Mesenteric fat pad (tissue), 1 donor: Measurements from ENCODE around the gene C4orf50. TPM values are rescaled to one million over a fixed set of nuclear protein-coding genes. Genes with fewer than 3 reads are reported as not detected.

Source experiments
- DNase-seq: peaks from one replicate; pipeline ENCODE4 v3.0.0-alpha.2; 2020; ENCODE audit warnings: low spot score
- total RNA-seq: library from RNA; stranded (reverse); fragmentation: NEBNext Ultra II Directional; extraction: Animal tissue kit (Norgen Biotek cat#: 25700); gene quantifications from one replicate; pipeline ENCODE4 v1.2.1, GENCODE V29; 2021
- donor health status: DM: yes; HTN: yes; CAD: no.

Gene C4orf50
- total RNA-seq, 1 donor from 2014 or later: not detected

DNA sequence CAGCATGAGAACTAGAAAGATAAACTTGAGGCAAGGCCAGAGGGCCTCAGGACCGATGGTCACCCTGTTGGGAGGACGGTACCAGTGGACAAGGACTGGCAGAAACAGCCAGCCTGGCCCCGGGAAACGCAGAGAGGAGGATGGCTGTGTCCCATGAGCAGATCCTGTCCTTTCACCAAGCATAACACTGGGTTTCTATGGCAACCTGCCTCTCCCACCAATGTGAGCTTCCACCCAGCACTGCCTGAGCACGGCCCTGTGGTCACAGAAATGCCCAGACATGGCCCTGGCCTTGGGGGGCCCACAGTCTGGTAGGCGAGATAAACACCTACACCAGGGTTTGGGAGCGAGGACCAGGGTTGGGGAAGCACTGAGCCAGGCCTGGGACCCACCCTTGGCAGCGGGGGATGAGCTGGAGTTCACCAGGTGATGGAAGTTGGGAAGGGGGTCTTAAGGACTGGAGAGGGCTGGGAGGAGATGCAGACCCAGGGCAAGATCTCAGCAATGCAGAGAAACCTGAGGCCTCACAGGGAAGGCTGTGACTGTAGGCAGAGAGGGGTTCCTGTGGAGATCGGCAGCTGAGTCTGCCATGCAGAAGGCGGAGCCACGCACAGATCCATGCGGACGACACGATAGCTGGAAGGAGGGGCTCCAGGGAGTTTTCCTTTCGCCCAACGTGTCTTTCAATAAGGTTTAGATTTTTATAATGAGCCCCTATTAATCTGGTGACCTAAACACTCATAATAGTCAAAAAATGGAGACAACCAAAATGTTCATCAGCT lies 92.6 kb downstream of the C4orf50 start:
- peak; percentile 64 for DNase-seq

DNA sequence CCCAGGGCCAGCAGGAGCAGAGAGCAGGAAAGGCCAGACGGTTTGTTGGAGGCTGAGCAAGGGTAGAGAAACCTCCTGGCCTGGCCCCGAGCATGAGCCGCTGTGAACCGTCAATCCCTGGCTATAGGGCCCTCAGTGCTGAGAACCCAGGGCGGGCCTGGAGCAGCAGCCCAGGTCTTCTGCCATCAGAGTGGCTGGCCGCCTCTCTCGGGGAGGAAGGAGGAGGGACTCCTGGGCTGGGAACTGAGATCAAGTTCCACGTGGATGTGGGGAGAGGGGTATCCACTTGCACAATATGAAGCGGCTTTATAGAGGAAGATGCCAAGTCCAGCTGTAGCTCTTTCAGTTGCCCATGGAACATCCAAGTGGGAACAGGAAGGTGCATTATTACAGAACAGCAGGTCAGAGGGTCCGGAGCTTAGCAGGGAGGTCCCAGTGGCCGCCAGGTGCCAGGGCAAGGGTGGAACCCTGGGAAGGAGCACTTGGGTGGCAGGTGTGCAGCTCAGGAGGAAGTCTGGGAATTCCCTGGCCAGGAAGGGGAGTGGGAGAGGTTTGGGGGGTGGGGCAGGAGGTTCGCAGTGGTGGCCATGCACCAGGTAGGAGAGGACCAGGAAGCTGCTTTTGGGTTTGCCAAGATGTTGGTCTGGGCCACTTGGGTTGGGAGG lies 93.6 kb downstream of the C4orf50 start:
- DNase-seq: peak; percentile 64

DNA sequence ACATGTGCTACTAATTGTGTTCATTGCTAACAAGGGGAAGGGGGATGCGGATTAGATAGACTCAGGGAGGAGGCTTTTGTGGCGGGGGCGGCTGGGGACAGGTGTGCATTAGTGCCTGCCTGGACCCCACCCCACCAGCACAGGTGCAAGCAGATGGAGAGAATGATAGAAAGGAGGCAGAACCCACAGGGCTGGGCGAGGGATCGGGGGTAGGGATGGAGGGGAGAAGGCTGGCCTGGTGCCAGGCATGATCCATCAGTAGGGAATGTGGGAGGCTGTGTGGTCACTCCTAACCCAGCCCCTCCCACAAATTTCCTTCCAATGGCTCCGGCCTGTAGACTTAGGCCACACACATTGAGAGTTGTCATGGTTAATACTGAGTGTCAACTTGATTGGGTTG lies 94.9 kb downstream of the C4orf50 start:
- peak; percentile 71 for DNase-seq

DNA sequence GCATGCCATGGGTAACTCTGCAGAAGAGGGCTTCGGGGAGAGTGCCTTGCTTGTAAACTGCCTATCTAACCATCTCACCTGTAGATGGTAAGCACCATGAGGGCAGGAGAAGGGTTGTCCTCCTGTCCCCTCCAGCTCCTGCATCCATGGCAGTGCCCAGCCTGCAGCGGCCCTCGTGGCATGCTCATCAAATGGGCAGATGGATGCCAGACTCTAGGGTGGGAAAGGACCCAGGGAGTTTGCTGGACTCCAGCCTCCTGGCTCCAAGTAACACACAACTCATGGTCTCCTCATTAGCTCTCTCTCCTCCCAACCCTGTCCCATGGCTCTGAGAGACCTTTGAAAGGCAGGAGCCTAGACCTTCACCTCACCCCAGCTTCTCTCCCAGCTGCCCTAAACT lies 95.7 kb downstream of the C4orf50 start:
- DNase-seq: peak; percentile 57

DNA sequence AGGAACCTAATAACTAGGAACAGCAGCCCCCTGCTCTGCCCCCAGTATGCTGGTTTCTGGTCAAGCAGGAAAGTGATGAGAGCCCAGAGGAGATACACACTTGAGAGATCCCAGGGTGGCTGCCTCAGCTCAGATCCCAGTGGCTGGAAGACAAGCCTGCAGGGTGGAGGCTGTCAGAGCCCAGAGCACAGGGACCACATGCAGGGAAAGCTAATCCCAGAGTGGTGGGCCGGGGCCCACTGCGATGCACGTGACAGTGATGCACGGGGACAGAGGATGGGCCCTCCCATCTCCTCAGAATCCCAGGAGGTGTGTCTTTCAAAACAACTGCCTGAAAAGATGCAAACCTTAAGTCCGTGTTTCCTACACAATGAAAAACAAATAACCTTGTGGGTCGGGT lies 96.2 kb downstream of the C4orf50 start:
- DNase-seq: peak; percentile 64

DNA sequence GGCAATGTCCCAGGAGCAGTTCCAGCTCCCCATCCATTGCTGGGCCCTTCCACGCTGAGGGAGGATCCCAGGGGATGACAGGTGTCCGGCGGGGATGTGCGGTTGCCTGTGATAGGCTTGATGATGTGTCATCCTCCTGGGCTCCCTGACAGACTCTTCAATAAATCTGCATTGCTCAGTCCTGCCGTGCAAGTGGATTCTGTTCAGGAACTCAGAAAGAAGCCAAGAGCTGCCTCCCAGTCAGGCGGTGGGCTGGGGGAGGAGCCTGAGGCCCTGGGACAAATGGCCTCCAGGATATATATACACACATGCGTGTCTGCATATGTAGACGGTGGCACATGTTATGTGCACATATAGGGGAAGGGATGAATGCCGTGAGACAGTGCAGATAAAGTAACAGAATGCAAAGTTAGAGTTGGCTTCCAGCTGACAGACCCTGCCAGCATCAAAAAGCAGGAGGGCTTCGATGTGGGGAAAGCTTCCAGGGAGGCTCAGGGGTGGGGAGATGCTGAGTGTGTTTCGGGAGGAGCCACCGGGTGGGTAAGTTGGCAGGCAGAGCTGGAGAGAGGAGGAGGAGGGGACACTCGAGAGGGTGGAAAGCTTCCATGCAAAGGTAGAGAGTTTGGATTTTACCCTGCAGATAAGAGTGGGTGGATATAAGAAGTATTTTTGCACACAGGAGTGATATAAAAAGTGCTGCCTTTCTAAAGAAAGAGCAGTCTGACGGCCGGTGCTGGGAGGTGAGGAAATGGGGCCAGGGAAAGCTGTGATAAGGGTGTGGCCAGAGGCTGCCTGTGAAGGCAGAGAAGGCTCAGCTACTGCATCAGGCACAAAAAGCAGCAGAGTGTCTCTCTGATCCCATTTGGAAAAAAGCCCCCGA lies 96.9 kb downstream of the C4orf50 start:
- DNase-seq: peak; percentile 45

DNA sequence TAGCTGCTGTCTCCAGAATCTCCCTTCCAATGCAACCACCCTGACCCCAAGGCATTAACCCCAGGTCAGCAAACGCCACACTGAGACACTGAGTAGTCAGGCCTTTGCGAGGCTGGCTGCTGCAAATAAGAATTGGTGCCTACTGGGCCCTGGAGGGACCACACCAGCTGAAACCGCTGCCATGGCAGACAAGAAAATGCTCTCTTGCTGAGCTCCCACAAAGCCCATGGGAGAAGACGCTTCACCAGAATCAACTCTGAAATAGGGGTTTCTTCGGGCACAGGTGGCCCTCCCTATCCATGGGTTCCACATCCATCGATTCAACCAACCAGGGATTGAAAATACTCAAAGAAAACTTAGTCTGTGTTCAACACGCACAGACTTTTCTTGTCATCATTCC lies 98.7 kb downstream of the C4orf50 start:
- DNase-seq: peak; percentile 39

DNA sequence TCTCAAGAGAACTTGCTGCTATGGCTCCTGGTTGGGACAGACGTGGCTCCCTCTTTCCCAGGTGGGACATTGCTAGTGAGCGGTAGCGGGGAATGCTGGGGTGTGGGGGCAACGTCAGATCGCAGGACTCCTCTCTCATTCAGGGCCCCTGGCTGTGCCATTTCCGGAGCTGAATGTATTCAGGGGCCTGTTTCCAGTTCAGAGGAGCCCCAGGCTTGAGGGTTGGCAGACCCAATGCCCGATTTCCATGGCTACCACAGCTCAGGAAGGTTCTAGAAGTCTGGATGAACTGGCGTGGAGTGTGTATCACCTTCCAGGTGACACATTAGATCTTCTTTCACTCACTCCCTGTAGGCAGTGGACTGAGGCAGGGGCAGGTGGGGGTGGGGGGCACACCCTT lies 99.2 kb downstream of the C4orf50 start:
- peak; percentile 53 for DNase-seq

DNA sequence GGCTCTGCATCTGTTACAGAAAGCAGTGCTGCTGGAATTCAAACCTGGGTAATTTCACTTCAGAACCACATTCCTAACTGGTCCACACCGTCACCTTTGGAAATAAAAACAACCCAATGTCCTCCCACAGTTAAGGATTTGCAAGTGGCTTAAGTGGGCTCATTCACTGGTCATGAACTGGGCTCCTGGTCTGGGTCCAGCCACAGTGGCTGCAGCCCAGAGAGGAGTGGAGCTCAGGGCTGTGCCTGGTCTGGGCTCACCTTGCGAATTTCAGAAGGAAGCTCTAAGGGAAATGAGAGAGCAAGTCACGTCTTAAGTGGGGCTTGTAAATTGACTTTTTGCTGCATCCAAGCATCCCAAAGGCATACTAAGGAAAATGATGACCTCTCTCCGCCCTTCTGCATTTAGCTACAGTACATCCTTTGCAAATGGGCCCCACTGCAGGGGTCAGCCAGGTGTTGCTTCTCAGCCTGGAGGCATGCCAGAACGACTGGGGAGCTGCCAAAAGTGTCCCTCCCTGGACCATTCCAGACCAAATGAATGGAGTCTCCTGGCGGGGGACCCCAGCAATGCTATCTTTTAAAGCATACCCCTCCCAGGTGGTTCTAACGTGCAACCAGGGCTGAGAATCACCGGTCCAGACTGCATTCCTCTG lies 99.8 kb downstream of the C4orf50 start:
- DNase-seq: peak; percentile 83

DNA sequence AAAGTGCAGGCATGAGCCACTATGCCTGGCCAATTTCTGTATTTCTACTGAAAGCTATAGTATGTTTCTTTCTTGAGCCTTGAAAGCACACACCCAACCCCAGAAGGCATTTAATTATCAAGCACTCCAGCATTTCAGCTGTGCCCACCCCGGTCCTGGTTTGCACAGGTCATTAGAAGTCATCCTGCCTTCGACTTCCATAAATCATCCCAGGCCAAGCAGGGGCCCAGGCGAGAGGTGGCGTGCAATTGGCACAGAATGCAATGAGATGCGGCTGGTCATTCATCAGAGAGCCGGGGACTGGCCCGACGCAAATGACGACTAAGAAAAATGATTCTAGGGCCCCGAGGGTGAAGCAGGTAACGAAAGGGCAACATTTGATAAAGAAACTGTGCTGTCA lies 100.6 kb downstream of the C4orf50 start:
- peak; percentile 49 for DNase-seq

DNA sequence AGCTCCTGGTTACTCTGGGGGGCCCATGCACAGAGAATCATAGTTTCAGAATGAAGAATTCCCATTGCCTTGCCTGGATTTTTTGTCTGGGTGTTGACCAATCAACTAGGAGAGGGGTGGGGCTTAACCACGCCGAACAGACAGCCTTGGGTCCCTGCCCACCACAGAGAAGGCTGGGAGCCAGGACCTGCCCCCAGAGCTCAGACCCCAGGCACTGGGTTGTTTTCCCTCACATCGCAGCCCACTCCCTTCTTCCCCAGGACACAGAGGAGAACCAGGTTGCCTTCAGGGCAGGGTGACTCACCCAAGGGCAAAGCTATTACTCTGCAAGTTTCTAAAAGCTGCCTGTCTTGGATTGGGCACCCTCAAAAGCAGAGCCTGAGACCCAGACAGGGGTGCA lies 102.0 kb downstream of the C4orf50 start:
- DNase-seq: peak; percentile 55

DNA sequence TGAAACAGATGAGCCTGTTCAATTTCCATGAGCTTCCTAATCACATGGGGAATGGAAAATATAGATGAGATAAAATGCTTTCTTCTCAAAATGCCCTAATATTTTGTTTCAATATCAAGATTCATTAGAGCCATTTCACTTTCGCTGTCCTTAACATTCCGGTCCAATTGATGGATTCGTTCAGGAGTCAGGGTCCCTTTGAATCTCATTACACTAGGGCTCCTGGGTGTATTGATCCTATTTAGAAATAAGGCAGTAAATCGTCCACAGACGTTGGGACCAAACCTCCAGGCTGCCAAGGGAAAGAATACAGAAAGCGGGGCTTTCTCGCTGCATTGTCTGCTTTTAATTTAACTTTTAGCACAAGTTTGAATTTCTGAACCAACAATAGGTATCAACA lies 104.8 kb downstream of the C4orf50 start:
- DNase-seq: peak; percentile 2

DNA sequence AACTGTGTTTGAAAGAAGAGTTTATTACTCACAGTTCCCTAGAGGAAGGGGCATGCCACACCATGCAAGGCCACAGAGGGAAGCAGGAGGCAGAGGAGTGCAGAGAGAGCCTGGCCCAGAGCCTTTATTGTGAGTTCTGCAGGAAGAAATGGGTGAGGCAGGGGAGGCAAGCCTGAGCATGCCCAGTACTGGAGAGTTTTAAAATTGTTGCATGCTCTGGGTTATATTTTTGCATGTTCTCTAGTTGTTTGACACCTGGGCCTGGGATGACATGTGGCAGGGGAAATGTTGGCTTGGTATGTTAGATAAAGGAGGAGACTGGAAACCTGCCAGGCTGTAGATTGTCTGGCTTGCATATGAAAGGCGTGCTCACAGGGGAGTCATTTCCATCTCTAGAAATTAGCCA lies 105.6 kb downstream of the C4orf50 start:
- peak; percentile 4 for DNase-seq

DNA sequence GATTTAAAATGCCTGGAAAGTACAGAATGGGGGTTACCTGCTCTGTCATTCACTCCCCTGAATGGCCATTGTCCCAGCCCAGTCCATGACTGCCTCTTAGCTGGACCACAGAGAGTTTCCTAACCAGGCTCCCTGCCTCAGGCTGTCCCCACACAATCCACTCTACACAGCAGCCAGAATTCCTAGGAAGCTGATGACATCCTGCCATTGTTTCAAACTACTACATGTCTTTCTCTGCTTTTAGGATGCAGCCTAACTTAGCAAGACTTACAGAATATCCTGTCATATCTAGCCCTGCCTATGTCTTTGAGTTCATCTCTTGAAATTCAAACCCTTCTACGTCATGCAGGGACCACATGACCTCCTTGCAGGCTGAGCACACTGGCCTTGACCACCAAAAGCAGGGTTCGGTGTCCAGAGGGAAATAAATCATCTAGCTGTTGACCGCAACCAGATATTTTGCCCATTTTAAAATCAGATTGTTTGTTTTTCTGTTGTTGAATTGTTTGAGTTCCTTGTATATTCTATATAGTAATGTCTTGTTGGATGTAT lies 109.3 kb downstream of the C4orf50 start:
- no peak for DNase-seq

DNA sequence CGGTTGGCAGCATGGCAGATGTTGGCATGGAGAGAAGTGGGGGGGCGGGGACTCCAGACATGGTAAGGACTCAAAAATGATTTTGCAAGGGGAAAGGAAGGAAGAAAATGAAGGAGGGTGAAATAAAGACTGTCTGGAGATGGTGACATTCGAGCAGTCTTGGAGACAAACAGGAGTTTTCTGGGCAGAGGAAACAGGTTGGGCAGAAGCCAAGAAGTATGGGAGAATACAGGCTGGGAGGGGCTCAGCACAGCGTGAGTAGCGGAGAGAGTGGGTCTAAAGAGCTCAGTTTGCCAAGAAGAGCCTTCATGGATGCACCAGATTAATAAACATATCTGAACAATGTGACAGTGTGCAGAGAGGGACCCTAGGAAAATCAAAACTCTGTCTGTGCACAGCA lies 112.0 kb downstream of the C4orf50 start:
- DNase-seq: no peak

DNA sequence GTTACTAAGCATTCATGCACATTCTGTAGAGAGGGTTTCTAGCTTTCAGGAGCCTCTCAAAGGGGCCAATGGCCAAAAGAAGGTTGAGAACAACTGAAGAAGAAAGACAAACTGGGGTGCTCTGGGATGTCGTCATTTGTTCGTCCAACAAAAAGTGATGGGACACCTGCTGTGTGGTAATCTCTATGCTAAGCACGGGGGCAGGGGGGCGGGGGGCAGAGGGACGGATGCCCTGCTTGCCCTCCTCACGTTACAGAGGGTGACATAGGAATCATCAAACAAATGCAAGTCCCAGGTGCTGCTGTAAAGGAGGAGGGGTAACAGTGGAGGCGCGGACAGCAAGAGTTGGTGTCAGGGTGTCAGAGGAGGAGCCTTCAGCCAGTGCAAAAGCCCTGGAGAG lies 112.5 kb downstream of the C4orf50 start:
- DNase-seq: no peak

DNA sequence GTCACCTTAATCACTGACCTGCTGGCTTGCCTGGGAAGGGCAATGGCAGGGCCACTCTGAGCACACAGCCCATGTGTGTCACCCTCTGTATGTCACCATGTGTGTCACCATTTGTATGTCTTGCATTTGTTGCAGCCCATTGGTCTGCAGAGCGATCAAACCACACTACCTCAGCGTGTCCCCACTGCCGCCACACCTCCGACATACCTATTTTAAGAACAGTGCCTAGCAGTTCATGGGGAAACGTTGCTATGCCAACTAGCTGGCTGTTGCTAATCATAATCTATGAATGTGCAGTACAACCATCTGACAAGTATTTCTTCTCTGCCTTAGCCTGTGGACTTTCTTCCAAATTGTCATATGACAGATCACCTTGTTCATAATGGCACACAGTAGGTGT lies 117.4 kb downstream of the C4orf50 start:
- DNase-seq: no peak

DNA sequence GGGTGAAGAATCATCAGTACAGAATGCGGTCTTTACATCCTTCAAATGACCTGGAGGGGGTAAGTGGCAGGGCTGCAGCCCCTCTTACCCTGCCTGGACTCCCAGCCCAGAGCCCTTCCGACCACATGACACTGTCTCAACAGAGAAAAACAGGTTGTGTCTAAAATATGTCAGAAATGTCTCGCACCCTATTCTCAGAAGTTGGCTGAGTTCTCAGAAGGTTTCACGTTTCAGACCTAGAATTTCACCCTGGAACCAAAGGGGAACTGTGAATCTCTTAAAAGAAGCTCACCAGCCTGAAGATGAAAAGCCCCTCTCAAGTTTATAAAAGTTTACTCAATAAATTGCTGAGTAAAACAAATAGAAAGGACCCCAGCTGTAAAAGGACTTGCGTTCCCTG lies 118.3 kb downstream of the C4orf50 start:
- no peak for DNase-seq

DNA sequence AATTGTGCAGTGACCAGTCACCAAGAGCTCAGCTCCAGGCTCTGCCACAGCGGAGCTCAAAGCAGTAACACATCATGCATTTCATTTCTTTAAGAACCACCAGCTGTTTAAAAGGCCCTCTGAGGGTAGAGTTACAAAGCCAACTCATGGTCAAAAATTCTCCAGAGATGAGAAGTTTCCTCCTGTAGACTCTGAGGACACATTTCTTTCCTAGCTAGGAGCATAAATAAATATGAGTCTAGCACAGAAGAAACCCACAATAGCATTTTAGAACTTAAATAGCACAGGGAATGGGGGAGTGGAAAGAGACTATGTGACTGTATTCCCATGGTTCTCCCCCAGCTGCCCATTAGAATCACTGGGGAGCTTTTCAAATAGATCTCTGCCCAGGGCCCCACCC lies 118.8 kb downstream of the C4orf50 start:
- no peak for DNase-seq

DNA sequence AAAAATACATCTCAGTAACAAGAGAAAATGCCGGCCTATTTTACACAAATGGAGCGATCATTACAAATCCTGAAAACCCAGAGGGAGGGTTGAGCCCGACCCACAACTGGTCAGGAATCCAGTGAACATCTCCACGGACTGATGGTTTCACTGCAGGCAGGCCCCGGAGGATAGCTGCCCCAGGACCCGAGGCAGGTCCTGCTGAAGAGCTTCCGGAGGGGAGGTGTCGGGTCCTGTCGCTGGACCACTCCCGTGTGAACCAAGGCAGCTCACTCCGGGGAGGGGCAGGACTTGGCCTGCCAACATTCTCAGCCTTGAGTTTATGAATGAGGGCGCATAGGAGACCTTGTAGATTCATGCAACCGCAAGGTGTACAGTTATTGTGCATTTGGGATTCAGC lies 120.6 kb downstream of the C4orf50 start:
- no peak for DNase-seq

DNA sequence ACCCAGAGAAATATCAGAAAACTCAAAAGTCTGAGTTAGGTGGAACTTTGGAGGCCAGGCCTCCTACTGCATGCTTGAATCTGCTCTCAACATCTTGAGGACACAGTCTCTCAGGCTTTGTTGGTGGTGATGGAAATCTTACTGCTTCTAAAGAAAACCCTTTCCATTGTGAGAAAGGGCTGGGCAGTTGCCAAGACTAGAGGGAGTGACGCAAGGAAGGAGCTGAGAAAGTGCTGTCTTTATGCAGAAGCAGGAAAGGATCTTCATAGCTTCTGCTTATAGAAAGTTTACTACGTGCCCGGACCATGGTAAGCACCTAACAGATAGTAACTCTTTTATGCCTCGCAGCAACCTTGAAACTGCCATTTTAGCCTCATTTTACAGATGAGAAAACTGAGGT lies 122.9 kb downstream of the C4orf50 start:
- DNase-seq: no peak
